Activated B cell treated with CpG ODN at 0.5 μM for 24 hours (primary cell): ENCODE results near the gene GNAO1. TPM values are rescaled to one million over a fixed set of nuclear protein-coding genes. Genes with fewer than 3 reads are reported as not detected.
A peak's percentile ranks its signal among the peaks of the same experiment; 100 is the strongest.

Source experiments
- ATAC-seq: fragments of 200-7000 bp; cut with Tn5 transposase; one replicate; pipeline ENCODE4 v1.10.0; 2021; ENCODE audit warnings: low read depth, mild to moderate bottlenecking, moderate library complexity
- CTCF ChIA-PET: fragments of 350-600 bp; sonication (Branson Sonifier 250); formaldehyde crosslinking; loops from one replicate; lab custom pipeline; 2021; ENCODE audit warnings: antibody characterized with exemption; lab: Charles Lee
- POLR2A ChIA-PET: fragments of 350-600 bp; sonication (Branson Sonifier 250); formaldehyde crosslinking; loops from one replicate; lab custom pipeline; 2021; ENCODE audit warnings: antibody characterized with exemption; lab: Charles Lee
- DNase-seq: peaks from one replicate; pipeline ENCODE4 v3.0.0; 2022
- H3K27ac Mint-ChIP-seq: one replicate; pipeline ENCODE4 v1.8.0; 2020; ENCODE audit warnings: mixed read lengths
- H3K27me3 Mint-ChIP-seq: one replicate; pipeline ENCODE4 v1.8.0; 2021; ENCODE audit warnings: mixed read lengths
- H3K36me3 Mint-ChIP-seq: one replicate; pipeline ENCODE4 v1.8.0; 2021; ENCODE audit warnings: low read depth, mixed read lengths
- H3K4me1 Mint-ChIP-seq: one replicate; pipeline ENCODE4 v1.8.0; 2021; ENCODE audit warnings: mixed read lengths
- H3K4me3 Mint-ChIP-seq: one replicate; pipeline ENCODE4 v1.8.0; 2020; ENCODE audit warnings: mild to moderate bottlenecking, mixed read lengths
- H3K9me3 Mint-ChIP-seq: one replicate; pipeline ENCODE4 v1.8.0; 2020; ENCODE audit warnings: mixed read lengths
- intact Hi-C: fragments of 100-400 bp; cut with micrococcal nuclease; formaldehyde crosslinking; loops from one replicate; pipeline ENCODE4 v1.15.1; 2024
- total RNA-seq: library from RNA; stranded (reverse); gene quantifications from 2 replicates; pipeline ENCODE4 v1.2.3, GENCODE V29; 2022
- TF ChIP-seq, protein P1 (sequence below): fragments of 200-600 bp; IDR thresholded peaks from one replicate; pipeline ENCODE4 v1.8.0; 2022; ENCODE audit warnings: antibody characterized with exemption, mild to moderate bottlenecking

GNAO1 gene
- total RNA-seq, 1 donor from 2014 or later = 0.53 TPM

DNA sequence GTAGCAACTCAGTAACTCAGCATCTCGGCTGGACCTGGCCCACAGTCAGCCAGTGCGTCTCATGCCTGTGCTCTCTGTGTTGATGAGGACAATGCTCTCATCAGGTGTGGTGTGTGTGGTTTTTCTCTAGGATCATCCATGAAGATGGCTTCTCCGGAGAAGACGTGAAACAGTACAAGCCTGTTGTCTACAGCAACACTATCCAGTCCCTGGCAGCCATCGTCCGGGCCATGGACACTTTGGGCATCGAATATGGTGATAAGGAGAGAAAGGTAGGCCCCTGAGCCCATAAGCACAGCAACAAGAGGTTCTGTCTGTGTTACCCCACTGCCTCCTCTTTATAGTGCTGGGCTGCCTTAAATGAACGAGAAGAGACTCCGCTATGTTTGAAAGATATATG is 84.5 kb downstream of the GNAO1 start:
- CTCF ChIA-PET = no interaction called here
- intact Hi-C loops = no loop called here
- POLR2A ChIA-PET = no interaction called here
- Mint-ChIP-seq H3K36me3 (no peaks in the 10 kb centered on the region), H3K4me3 (no peak overlapping the region), H3K4me1 (peaks cover 5% of the 10 kb centered on the region), H3K9me3 (peaks cover 2% of the 10 kb centered on the region), H3K27ac (no peak overlapping the region), H3K27me3 (peaks cover 13% of the 10 kb centered on the region)
- no peak for ATAC-seq
- no peak for DNase-seq
- TF ChIP-seq, protein P1, sequence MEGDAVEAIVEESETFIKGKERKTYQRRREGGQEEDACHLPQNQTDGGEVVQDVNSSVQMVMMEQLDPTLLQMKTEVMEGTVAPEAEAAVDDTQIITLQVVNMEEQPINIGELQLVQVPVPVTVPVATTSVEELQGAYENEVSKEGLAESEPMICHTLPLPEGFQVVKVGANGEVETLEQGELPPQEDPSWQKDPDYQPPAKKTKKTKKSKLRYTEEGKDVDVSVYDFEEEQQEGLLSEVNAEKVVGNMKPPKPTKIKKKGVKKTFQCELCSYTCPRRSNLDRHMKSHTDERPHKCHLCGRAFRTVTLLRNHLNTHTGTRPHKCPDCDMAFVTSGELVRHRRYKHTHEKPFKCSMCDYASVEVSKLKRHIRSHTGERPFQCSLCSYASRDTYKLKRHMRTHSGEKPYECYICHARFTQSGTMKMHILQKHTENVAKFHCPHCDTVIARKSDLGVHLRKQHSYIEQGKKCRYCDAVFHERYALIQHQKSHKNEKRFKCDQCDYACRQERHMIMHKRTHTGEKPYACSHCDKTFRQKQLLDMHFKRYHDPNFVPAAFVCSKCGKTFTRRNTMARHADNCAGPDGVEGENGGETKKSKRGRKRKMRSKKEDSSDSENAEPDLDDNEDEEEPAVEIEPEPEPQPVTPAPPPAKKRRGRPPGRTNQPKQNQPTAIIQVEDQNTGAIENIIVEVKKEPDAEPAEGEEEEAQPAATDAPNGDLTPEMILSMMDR = no peak

- Mint-ChIP-seq H3K27ac (no peak overlapping the region), H3K27me3 (peaks cover 9% of the 10 kb centered on the region), H3K36me3 (no peaks in the 10 kb centered on the region), H3K4me1 (peaks cover 12% of the 10 kb centered on the region), H3K9me3 (peaks cover 2% of the 10 kb centered on the region), H3K4me3 (no peak overlapping the region)
- no peak for DNase-seq
- intact Hi-C loops = no loop called here
- ChIA-PET POLR2A (no interaction called here), CTCF (no interaction called here)
- TF ChIP-seq, protein P1 = no peak
- no peak for ATAC-seq
Measured at GRCh38 chr16:56277075-56277474, 85.8 kb downstream of the GNAO1 start.

GRCh38 chr16:56278196-56278855 is 87.0 kb downstream of the GNAO1 start:
- ChIA-PET POLR2A (no interaction called here), CTCF (no interaction called here)
- TF ChIP-seq, protein P1 = no peak
- intact Hi-C loops = no loop called here
- ATAC-seq = no peak
- no peak for DNase-seq
- H3K4me3 Mint-ChIP-seq = no peak overlapping the region
- no peaks in the 10 kb centered on the region for H3K9me3 Mint-ChIP-seq
- no peaks in the 10 kb centered on the region for H3K36me3 Mint-ChIP-seq
- H3K4me1 Mint-ChIP-seq = peaks cover 25% of the 10 kb centered on the region
- H3K27me3 Mint-ChIP-seq = peaks cover 9% of the 10 kb centered on the region
- H3K27ac Mint-ChIP-seq = no peak overlapping the region

DNA sequence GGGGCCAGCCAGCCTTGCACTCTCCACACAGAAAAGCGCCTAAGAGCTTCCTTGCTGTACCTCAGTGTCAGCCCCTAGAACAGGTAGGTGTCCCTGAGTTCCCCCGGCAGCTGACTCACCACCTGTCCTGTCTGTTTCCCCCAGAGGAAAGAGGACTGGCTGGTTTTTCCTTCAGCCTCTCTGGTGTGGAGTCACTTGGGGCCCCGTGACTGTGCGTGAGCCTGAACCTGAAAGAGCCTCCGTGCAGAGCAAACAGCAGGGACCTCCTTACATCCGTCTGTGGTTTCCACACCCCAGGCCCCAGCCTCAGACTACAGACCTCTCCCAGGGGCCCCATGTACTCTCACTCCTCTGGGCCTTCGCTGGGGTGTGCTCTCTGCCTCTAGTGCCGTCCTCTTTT is 87.8 kb downstream of the GNAO1 start:
- TF ChIP-seq, protein P1 = no peak
- no peak overlapping the region for H3K27ac Mint-ChIP-seq
- intact Hi-C loops = no loop called here
- ATAC-seq = peak; percentile 31
- no peak overlapping the region for H3K4me3 Mint-ChIP-seq
- CTCF ChIA-PET = no interaction called here
- H3K36me3 Mint-ChIP-seq = no peaks in the 10 kb centered on the region
- DNase-seq = no peak
- POLR2A ChIA-PET = no interaction called here
- H3K9me3 Mint-ChIP-seq = no peaks in the 10 kb centered on the region
- H3K27me3 Mint-ChIP-seq = peaks cover 5% of the 10 kb centered on the region
- H3K4me1 Mint-ChIP-seq = peaks cover 30% of the 10 kb centered on the region

- CTCF ChIA-PET = no interaction called here
- no peaks in the 10 kb centered on the region for H3K36me3 Mint-ChIP-seq
- H3K27ac Mint-ChIP-seq = no peak overlapping the region
- TF ChIP-seq, protein P1 = no peak
- H3K4me3 Mint-ChIP-seq = no peak overlapping the region
- intact Hi-C loops = no loop called here
- H3K27me3 Mint-ChIP-seq = peaks cover 3% of the 10 kb centered on the region
- DNase-seq = no peak
- no peak for ATAC-seq
- POLR2A ChIA-PET = no interaction called here
- H3K4me1 Mint-ChIP-seq = peaks cover 30% of the 10 kb centered on the region
- H3K9me3 Mint-ChIP-seq = no peaks in the 10 kb centered on the region
Measured at GRCh38 chr16:56279914-56280313, 88.6 kb downstream of the GNAO1 start.
